Activated CD4-positive, alpha-beta memory T cell treated with anti-CD3 and anti-CD28 coated beads for 36 hours (primary cell): ENCODE results near the gene MMP24OS. TPM values are rescaled to one million over a fixed set of nuclear protein-coding genes. Genes with fewer than 3 reads are reported as not detected.

Source experiments
- CTCF ChIA-PET: fragments of 350-600 bp; sonication (Branson Sonifier 250); formaldehyde crosslinking; loops from one replicate; lab custom pipeline; 2021; ENCODE audit warnings: antibody characterized with exemption, inconsistent platforms; lab: Charles Lee
- POLR2A ChIA-PET: fragments of 350-600 bp; sonication (Branson Sonifier 250); formaldehyde crosslinking; loops from one replicate; lab custom pipeline; 2021; ENCODE audit warnings: antibody characterized with exemption; lab: Charles Lee
- DNase-seq: peaks from one replicate; pipeline ENCODE4 v3.0.0-alpha.2; 2020
- H3K27ac Mint-ChIP-seq: one replicate; pipeline ENCODE4 v1.8.0; 2021; ENCODE audit warnings: mixed read lengths
- H3K27me3 Mint-ChIP-seq: one replicate; pipeline ENCODE4 v1.8.0; 2021; ENCODE audit warnings: mixed read lengths
- H3K36me3 Mint-ChIP-seq: one replicate; pipeline ENCODE4 v1.8.0; 2021; ENCODE audit warnings: mixed read lengths
- H3K4me1 Mint-ChIP-seq: one replicate; pipeline ENCODE4 v1.8.0; 2021; ENCODE audit warnings: low read depth, mixed read lengths
- H3K4me3 Mint-ChIP-seq: one replicate; pipeline ENCODE4 v1.8.0; 2021; ENCODE audit warnings: mild to moderate bottlenecking, mixed read lengths
- H3K9me3 Mint-ChIP-seq: one replicate; pipeline ENCODE4 v1.8.0; 2021; ENCODE audit warnings: mixed read lengths
- intact Hi-C: fragments of 100-400 bp; cut with micrococcal nuclease; formaldehyde crosslinking; loops from one replicate; pipeline ENCODE4 v1.15.1; 2023
- total RNA-seq, 2 experiments: library from RNA; stranded (reverse); gene quantifications; one replicate each; pipeline ENCODE4 v1.2.3, GENCODE V29; 2021

The MMP24OS gene
- total RNA-seq, 2 experiments from 2014 or later, result 35.0 to 38.1 TPM

DNA sequence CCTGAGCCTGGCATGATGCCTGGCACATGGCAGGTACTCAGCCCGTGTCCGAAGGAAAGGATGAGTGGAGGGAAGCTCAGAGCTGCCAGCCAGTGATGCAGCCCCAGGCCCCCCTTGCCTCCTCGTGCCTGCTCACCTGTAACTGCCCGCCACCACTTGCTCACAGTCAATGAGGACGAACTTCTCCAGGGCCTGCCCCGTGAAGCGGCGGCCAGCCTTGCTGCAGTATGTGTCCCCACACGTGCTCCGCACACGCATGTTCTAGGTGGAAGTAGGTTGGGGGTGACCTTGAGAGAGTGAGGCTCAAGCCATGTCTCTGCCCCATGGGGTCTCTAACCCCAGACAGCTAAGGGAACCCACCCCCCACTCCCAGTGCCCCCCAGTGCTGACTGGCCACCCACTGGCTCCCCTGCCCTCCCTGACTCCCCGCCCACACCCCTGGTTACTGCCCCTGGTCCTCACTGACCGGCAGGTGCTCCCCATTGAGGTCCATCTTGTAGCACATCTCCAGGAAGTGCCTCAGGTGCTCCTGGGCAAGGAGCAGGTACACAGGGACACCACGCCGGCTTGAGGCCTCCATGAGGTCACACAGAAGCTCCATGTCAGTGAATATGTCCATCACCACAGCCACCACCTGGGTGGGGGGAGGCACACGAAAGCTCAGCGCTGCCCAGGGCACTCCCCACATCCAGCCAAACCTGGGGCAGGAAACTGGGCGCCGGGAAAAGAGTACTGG is 10.6 kb upstream of the MMP24OS start:
- Mint-ChIP-seq H3K4me1 (peaks cover 16% of the 10 kb centered on the region), H3K27ac (no peak overlapping the region), H3K27me3 (peaks cover under 1% of the 10 kb centered on the region), H3K4me3 (no peak overlapping the region), H3K36me3 (peaks cover 4% of the 10 kb centered on the region), H3K9me3 (no peaks in the 10 kb centered on the region)
- CTCF ChIA-PET, result interaction anchor here (0.6 to 2.2 kb wide), 4 partner anchors 16 to 41 kb away, joined by 3 to 7 read pairs (median 4); no protein-coding TSS in a partner anchor
- DNase-seq, result no peak
- POLR2A ChIA-PET, result no interaction called here
- intact Hi-C loops, result loop anchor here (10.0 kb wide), 1 partner anchor 56 kb away; no protein-coding TSS in a partner anchor

DNA sequence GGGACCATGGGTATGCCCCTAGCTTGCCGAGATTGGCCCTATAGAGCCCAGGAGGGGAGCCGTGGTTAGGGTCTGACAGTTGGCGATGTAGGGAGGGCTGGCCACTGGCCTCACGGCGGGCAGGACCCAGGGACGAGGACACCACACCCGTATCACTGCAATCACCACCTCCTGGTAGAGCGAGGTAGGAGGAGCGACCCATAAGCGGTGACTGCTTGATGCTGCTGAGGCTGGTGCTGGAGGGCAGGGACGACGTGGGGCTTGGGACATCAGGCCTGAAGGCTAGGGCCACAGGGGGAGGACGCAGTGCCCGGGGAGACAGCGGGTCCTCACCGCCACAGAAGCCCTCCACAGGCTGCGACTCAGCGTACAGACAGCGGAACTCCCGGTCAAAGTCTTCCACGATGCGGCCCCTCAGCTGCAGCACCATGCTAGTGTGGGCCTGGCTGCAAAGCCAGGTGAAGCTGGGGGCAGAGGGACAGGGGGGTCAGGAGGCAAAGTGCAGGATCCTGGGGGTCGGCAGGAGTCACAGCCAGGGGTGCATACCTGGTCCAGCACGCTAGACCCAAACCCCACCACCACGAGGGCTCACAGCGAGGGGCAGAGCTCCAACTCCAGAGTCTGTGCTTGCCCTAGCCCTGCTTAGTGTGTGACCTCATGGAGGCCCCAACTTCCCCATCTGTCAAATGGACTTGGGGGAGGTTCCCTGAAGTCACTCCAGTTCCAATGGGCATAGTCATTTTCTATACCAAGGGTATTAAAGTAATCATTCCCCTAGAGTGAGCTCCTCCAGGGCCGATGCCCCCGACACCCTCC is 9.8 kb upstream of the MMP24OS start:
- peaks cover 4% of the 10 kb centered on the region for H3K36me3 Mint-ChIP-seq
- peaks cover 20% of the 10 kb centered on the region for H3K4me1 Mint-ChIP-seq
- ChIA-PET CTCF (interaction anchor here (0.6 kb wide), 1 partner anchor 17 kb away, joined by 3 read pairs; no protein-coding TSS in a partner anchor), POLR2A (no interaction called here)
- DNase-seq, result no peak
- intact Hi-C loops, result loop anchor here (10.0 kb wide), 1 partner anchor 57 kb away; no protein-coding TSS in a partner anchor
- no peak overlapping the region for H3K4me3 Mint-ChIP-seq
- H3K9me3 Mint-ChIP-seq, result no peaks in the 10 kb centered on the region
- H3K27ac Mint-ChIP-seq, result no peak overlapping the region
- H3K27me3 Mint-ChIP-seq, result no peaks in the 10 kb centered on the region

DNA sequence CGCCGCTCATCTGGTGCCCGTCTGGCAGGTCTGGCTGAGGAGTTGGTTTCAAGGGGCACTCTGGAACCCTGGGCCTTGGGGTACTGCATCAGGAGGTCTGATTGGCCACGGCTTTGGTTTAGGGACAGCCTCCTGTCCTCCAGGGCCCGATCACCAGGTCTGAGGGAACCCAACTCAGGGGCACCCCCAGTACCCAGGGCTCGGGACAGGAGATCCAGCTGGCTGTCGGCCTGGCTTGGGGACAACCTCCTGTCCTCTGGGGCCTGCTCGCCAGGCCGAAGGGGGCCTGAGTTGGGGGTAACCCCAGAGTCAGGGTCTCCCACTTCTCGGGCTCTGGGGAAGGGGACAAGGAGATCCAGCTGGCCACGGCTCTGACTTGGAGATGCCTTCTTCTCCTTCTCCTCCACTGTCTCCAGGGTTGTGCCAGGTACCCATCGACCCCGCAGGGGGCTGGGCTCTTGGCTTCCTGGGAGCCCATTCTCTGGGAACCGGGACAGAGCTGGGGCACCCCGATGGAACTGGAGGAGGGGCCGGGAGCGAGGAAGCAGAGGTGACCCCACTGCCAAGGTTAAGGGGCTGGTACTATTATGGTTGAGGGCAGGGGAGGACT is 9.1 kb upstream of the MMP24OS start:
- intact Hi-C loops, result loop anchor here (10.0 kb wide), 1 partner anchor 58 kb away; no protein-coding TSS in a partner anchor
- H3K27ac Mint-ChIP-seq, result no peak overlapping the region
- no peaks in the 10 kb centered on the region for H3K9me3 Mint-ChIP-seq
- H3K4me1 Mint-ChIP-seq, result peaks cover 20% of the 10 kb centered on the region
- ChIA-PET CTCF (no interaction called here), POLR2A (no interaction called here)
- no peaks in the 10 kb centered on the region for H3K27me3 Mint-ChIP-seq
- peaks cover 9% of the 10 kb centered on the region for H3K36me3 Mint-ChIP-seq
- no peak for DNase-seq
- no peak overlapping the region for H3K4me3 Mint-ChIP-seq

DNA sequence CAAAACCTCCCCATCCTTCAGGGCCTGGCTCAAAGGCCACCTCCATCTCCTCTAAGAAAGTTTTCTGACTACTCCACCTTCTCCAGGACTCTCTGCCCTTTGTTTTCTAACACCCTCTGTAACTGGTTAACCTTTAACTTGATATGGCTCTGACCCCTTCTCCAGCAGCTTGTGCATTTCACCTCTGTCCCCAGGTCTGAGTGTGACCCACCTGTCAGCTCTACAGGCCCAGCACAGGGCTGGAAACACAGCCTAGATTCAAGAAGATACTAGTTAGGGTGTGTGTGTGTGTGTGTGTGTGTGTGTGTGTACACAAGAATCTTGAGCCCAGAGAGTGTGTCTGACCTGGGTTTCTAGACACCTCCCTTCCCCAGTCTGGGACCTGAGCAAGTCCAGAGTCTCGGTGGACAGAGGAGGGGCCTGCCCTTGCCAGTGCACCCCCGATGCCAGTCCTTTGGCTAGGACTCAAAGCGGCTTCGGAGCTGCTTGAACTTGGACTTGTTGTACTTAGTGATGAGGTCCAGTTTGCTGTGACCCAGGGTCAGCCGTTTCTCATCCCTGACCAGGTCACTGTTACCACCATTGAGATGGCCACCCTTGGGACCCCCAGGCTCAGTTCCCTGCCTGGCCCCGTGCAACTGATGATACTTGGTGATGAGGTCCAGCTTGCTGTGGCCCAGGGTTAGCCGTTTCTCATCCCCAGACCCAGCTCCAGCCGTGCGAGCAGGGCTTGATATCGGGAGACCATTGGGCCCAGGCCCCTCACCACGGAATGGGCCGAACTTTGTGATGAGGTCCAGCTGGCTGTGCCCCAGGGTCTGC is 8.4 kb upstream of the MMP24OS start:
- H3K9me3 Mint-ChIP-seq, result no peaks in the 10 kb centered on the region
- peaks cover 12% of the 10 kb centered on the region for H3K36me3 Mint-ChIP-seq
- DNase-seq, result no peak
- H3K4me3 Mint-ChIP-seq, result peak overlapping the region; percentile 78
- H3K4me1 Mint-ChIP-seq, result peaks cover 20% of the 10 kb centered on the region
- CTCF ChIA-PET, result interaction anchor here (0.6 kb wide), 1 partner anchor 17 kb away, joined by 3 read pairs; no protein-coding TSS in a partner anchor
- H3K27me3 Mint-ChIP-seq, result no peaks in the 10 kb centered on the region
- H3K27ac Mint-ChIP-seq, result peak overlapping the region; percentile 14
- POLR2A ChIA-PET, result no interaction called here
- intact Hi-C loops, result loop anchor here (10.0 kb wide), 1 partner anchor 59 kb away; no protein-coding TSS in a partner anchor

DNA sequence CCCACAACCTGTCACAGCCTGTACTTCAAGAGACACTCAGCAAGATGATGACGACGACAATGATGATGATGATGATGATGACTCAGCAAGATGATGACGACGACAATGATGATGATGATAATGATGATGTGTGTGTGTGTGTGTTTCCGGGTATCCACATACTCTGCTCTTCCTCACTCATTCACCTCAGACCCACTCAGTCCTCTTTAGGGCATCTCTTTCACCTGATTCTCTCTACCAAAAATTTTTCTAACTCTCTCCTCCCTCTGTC is 7.8 kb upstream of the MMP24OS start:
- H3K36me3 Mint-ChIP-seq, result peaks cover 12% of the 10 kb centered on the region
- peak overlapping the region; percentile 14 for H3K27ac Mint-ChIP-seq
- DNase-seq, result peak; percentile 25
- H3K4me1 Mint-ChIP-seq, result peaks cover 20% of the 10 kb centered on the region
- ChIA-PET POLR2A (no interaction called here), CTCF (interaction anchor here (0.6 kb wide), 1 partner anchor 17 kb away, joined by 3 read pairs; no protein-coding TSS in a partner anchor)
- H3K4me3 Mint-ChIP-seq, result peak overlapping the region; percentile 78
- intact Hi-C loops, result loop anchor here (2.0 to 10.0 kb wide), 2 partner anchors 17 to 59 kb away; no protein-coding TSS in a partner anchor
- no peaks in the 10 kb centered on the region for H3K9me3 Mint-ChIP-seq
- no peaks in the 10 kb centered on the region for H3K27me3 Mint-ChIP-seq

DNA sequence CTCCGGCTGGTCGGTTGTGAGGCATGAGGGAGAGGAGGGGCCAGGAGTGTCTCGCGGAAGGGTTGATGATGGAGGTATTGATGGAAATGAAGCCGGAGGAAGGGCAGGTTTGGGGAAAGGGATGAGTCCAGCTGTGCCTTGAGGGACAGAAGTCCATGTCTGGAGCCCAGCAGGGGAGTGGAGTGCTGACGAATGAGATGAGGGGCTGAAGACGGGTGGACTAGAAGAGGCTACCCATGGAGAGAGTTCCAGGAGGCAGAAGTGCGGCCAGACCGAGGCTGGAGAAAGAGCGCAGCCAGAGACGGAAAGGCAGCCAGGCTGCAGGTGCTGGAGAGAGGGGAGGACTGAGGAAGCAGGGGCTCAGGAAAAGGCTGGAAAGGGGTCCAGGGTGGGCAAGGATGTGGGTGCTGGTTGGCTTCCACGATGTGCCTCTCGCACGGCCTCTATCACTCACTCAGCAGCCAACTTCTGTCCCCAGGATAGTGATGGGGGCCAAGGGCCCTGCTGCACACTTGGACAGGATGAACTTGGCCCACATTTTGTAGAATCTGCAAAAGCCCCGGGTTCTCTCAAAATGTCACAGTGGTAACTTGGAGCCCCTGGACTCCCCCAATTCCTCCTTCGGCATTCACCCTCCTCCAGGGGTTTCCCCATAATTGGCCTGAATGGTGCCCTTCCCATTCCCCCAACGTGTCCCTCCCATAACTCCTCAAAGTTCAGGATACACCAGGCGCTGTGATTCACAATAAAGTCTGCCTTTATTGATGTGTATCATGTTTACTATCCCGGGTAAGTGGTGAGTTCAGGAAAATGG is 7.3 kb upstream of the MMP24OS start:
- peaks cover 21% of the 10 kb centered on the region for H3K4me1 Mint-ChIP-seq
- H3K9me3 Mint-ChIP-seq, result no peaks in the 10 kb centered on the region
- peak overlapping the region; percentile 64 for H3K27ac Mint-ChIP-seq
- no peaks in the 10 kb centered on the region for H3K27me3 Mint-ChIP-seq
- CTCF ChIA-PET, result interaction anchor here (1.1 to 3.4 kb wide), 4 partner anchors 19 to 169 kb away, joined by 6 to 20 read pairs (median 7); no protein-coding TSS in a partner anchor
- no peak for DNase-seq
- POLR2A ChIA-PET, result interaction anchor here (0.7 to 2.1 kb wide), 3 partner anchors 12 to 21 kb away, joined by 3 to 15 read pairs (median 3); no protein-coding TSS in a partner anchor
- peak overlapping the region; percentile 78 for H3K4me3 Mint-ChIP-seq
- H3K36me3 Mint-ChIP-seq, result peaks cover 18% of the 10 kb centered on the region
- intact Hi-C loops, result loop anchor here (2.0 to 10.0 kb wide), 2 partner anchors 18 to 60 kb away; no protein-coding TSS in a partner anchor

DNA sequence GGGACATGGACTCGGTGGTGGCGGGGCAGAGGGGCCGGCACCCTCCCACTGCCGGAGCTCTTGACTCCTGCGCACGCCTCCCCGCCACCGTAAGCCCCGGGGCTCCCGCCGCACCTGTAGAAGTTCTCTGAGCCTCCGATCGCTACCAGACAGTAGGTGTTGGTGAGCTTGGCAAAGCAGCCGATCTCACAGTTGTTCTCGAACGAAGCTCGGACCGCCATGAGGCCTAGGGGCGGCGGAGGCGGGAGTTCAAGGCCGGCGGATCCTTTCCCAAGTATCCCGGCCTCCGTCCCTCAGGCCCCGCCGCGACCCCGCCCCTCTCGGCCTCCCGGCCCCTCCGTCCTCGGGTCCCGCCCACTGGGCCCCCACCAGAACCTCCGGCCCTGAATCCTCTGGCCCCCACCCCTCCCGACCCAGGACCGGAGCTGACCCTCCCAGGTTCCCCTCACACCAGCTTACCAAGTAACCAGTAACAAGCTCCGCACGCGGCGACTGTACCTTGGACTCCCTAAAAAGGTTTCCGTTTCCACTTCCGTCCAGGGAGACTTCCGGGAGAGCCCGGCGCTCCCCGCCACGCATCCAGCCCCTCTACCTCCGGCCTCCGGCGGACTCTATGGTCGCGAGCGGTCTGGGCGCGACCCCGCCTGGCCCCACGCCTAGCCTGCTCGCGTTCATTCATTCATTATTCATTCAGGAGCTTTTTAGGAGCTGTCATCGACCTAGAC is 6.5 kb upstream of the MMP24OS start, which contains the start of gene EIF6:
TSS of gene EIF6 (minus strand) at position 506 of the 725 bp plus-strand sequence. CDS start at position 221, 285 bp downstream.
- H3K4me1 Mint-ChIP-seq, result peaks cover 25% of the 10 kb centered on the region
- H3K9me3 Mint-ChIP-seq, result no peaks in the 10 kb centered on the region
- CTCF ChIA-PET, result interaction anchor here (1.1 to 3.4 kb wide), 5 partner anchors 20 to 170 kb away, joined by 6 to 20 read pairs (median 7); no protein-coding TSS in a partner anchor
- H3K27ac Mint-ChIP-seq, result peak within 1 kb of the TSS; percentile 64
- POLR2A ChIA-PET, result interaction anchor here (0.7 to 2.1 kb wide), 6 partner anchors 11 to 207 kb away, joined by 3 to 15 read pairs (median 4); partner anchors contain the start of genes CEP250 and TRPC4AP
- intact Hi-C loops, result loop anchor here (2.0 to 10.0 kb wide), 2 partner anchors 18 to 60 kb away; no protein-coding TSS in a partner anchor
- DNase-seq, result peak; percentile 88
- H3K27me3 Mint-ChIP-seq, result no peaks in the 10 kb centered on the region
- H3K4me3 Mint-ChIP-seq, result peak within 1 kb of the TSS; percentile 78
- H3K36me3 Mint-ChIP-seq, result peaks cover 21% of the 10 kb centered on the region

DNA sequence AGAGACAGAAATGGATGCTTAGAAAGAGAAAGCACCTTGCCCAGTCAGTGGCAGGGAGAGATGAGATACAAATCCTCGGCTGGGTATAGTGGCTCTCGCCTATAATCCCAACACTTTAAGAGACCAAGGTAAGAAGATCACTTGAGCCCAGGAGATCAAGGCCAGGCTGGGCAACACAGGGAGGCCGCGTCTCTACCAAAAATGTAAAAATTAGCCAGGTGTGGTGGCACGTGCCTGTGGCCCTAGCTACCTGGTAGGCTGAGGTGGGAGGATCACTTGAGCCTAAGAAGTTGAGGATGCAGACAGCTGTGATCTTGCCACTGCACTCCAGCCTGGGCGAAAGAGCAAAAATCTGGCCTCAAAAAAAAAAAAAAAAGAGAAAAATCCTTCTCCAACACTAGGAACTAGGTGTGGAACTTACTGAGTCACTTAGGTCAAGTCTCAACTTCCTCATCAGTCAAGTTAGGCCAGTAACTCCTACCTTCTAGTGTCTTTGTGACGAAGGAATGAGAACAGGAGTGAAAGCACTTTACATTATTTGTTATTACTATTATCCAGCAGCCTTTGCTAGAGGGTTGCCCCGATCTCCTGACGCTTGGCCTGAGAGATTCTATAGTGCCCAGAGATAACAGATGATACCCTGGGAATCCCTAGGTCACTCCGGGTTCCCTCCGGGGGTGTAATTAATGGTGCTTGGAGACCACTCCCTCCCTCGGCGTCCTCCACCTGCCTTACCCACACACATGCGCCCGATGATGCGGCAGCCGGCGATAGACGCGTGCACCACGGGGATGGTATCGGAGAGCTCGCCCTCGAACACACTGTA is 5.7 kb upstream of the MMP24OS start:
- H3K9me3 Mint-ChIP-seq, result no peaks in the 10 kb centered on the region

More for the DNA sequence above, 5.7 kb upstream of the MMP24OS start:
- ChIA-PET CTCF (interaction anchor here (1.0 to 3.4 kb wide), 6 partner anchors 15 to 171 kb away, joined by 4 to 20 read pairs (median 6); no protein-coding TSS in a partner anchor), POLR2A (interaction anchor here (0.6 to 2.1 kb wide), 6 partner anchors 10 to 343 kb away, joined by 3 to 15 read pairs (median 4); partner anchors contain the start of genes CEP250 and TRPC4AP)
- peaks cover 25% of the 10 kb centered on the region for H3K4me1 Mint-ChIP-seq
- peak overlapping the region; percentile 78 for H3K4me3 Mint-ChIP-seq
- intact Hi-C loops, result loop anchor here (2.0 to 10.0 kb wide), 2 partner anchors 19 to 61 kb away; no protein-coding TSS in a partner anchor
- DNase-seq, result peak; percentile 43
- H3K36me3 Mint-ChIP-seq, result peaks cover 27% of the 10 kb centered on the region
- H3K27me3 Mint-ChIP-seq, result no peaks in the 10 kb centered on the region
- peak overlapping the region; percentile 64 for H3K27ac Mint-ChIP-seq
